Smooth muscle cell (in vitro differentiated cells): ENCODE measurements around the gene BTBD19. TPM values are rescaled to one million over a fixed set of nuclear protein-coding genes. Genes with fewer than 3 reads are reported as not detected.

Experiments used
- DNase-seq: peaks from one replicate; lab custom pipeline; 2025; ENCODE audit not compliant: unreplicated experiment; lab: John Stamatoyannopoulos, UW
- H2AFZ ChIP-seq: fragments of 200-600 bp; sonication (generic); 2 replicates; pipeline ENCODE4 v1.6.0; 2016; ENCODE audit warnings: antibody characterized with exemption, low read depth, mild to moderate bottlenecking
- H3F3A ChIP-seq: fragments of 200-600 bp; sonication (generic); 2 replicates; pipeline ENCODE4 v1.6.0; 2017; ENCODE audit warnings: antibody characterized with exemption, low read depth
- H3K27ac ChIP-seq: fragments of 200-600 bp; sonication (generic); 2 replicates; pipeline ENCODE4 v1.5.1; 2016; ENCODE audit warnings: low read depth, mild to moderate bottlenecking
- H3K27me3 ChIP-seq: fragments of 200-600 bp; sonication (generic); 2 replicates; pipeline ENCODE4 v1.6.1; 2016; ENCODE audit warnings: low read depth, mild to moderate bottlenecking
- H3K36me3 ChIP-seq: fragments of 200-600 bp; sonication (generic); 2 replicates; pipeline ENCODE4 v1.5.1; 2016; ENCODE audit warnings: low read depth
- H3K4me1 ChIP-seq: fragments of 200-600 bp; sonication (generic); 2 replicates; pipeline ENCODE4 v1.5.1; 2016; ENCODE audit warnings: low read depth
- H3K4me2 ChIP-seq: fragments of 200-600 bp; sonication (generic); 2 replicates; pipeline ENCODE4 v1.6.0; 2016; ENCODE audit warnings: mild to moderate bottlenecking
- H3K4me3 ChIP-seq: fragments of 200-600 bp; sonication (generic); 2 replicates; pipeline ENCODE4 v1.5.1; 2016; ENCODE audit warnings: mild to moderate bottlenecking
- H3K79me2 ChIP-seq: fragments of 200-600 bp; sonication (generic); 2 replicates; pipeline ENCODE4 v1.6.0; 2016; ENCODE audit warnings: low read depth, mild to moderate bottlenecking
- H3K9ac ChIP-seq: fragments of 200-600 bp; sonication (generic); 2 replicates; pipeline ENCODE4 v1.6.0; 2016; ENCODE audit warnings: low read depth
- H3K9me3 ChIP-seq: fragments of 200-600 bp; sonication (generic); replicated peaks from 2 replicates; pipeline ENCODE4 v1.5.1; 2016; ENCODE audit warnings: low read depth
- H4K20me1 ChIP-seq: fragments of 200-600 bp; sonication (generic); 2 replicates; pipeline ENCODE4 v1.6.0; 2016; ENCODE audit warnings: low read depth
- CTCF ChIP-seq: fragments of 200-600 bp; sonication (generic); IDR thresholded peaks from 2 replicates; pipeline ENCODE4 v1.5.1; 2017; ENCODE audit warnings: borderline replicate concordance, mild to moderate bottlenecking, antibody characterized with exemption; ENCODE audit not compliant: insufficient read depth, poor library complexity, severe bottlenecking
- whole genome bisulfite sequencing: methylation state at CpG from one replicate; pipeline ENCODE4 v1.1.7; 2016; ENCODE audit warnings: low lambda C conversion rate; 5-methylcytosine and 5-hydroxymethylcytosine counted together
- polyA plus RNA-seq: library from polyadenylated mRNA; unstranded; fragments of >200 nt; fragmentation: Nextera tagmentation; extraction: Ambion mirVana; gene quantifications from 2 replicates; pipeline ENCODE4 v1.2.1, GENCODE V29; 2016
- total RNA-seq: library from RNA; depleted of rRNA; stranded (reverse); fragments of >200 nt; gene quantifications from 2 replicates; pipeline ENCODE4 v1.2.3, GENCODE V29; 2014

BTBD19 gene
- total and polyA plus RNA-seq, 2 experiments from 2014 or later, result 11.0 to 11.9 TPM

DNA sequence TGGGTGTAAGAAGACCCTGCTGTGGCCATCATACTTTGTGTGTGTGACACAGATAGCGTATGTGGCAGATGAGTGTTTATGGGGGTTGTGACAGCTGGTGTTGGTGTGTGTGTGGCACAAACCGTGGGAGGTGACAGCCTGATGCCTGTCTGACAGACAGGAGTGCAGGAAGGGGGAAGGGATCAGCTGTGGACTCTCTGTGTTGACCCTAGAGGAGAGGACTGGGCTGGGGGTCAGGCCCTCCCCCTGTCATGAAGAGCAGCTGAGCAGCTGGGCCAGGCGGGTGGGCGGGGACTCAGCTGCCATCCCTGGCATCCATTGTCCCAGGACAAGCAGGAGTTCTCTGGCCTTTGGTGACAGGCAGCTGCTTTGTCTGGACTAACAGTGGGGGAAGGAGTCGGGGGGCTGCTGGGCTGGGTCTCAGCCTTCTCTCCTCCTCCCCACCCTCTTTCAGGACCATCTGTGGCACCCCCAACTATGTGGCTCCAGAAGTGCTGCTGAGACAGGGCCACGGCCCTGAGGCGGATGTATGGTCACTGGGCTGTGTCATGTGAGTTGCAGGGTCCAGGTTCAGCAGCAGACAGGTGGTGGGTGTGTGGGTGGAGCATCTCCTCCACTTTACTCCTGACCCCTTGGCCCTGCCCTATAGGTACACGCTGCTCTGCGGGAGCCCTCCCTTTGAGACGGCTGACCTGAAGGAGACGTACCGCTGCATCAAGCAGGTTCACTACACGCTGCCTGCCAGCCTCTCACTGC lies 5.8 kb upstream of the BTBD19 start:
- no peaks in the 10 kb centered on the region for H3K9me3 ChIP-seq
- no peak for TF ChIP-seq CTCF
- peaks cover 24% of the 10 kb centered on the region for H3K4me1 ChIP-seq
- peak overlapping the region; percentile 96 for H3K4me3 ChIP-seq
- H3K79me2 ChIP-seq, result peaks cover 41% of the 10 kb centered on the region
- H3K27ac ChIP-seq, result peak overlapping the region; percentile 56
- no peaks in the 10 kb centered on the region for H3K36me3 ChIP-seq
- peak overlapping the region; percentile 97 for H3K9ac ChIP-seq
- peaks cover 18% of the 10 kb centered on the region for H3F3A ChIP-seq
- H2AFZ ChIP-seq, result no peak overlapping the region
- 86% methylated on average over 13 of the region's 13 CpGs for WGBS
- DNase-seq, result no peak
- no peaks in the 10 kb centered on the region for H3K27me3 ChIP-seq
- H4K20me1 ChIP-seq, result peaks cover 36% of the 10 kb centered on the region
- peak overlapping the region; percentile 91 for H3K4me2 ChIP-seq

DNA sequence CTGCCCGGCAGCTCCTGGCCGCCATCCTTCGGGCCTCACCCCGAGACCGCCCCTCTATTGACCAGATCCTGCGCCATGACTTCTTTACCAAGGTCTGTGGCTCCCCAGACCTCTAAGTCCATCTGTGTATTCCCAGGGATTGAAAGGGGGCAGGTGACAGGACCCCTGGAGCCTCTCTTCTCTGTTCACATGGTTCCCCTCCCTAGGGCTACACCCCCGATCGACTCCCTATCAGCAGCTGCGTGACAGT lies 5.3 kb upstream of the BTBD19 start:
- peaks cover 41% of the 10 kb centered on the region for H3K79me2 ChIP-seq
- H3K4me1 ChIP-seq, result peaks cover 27% of the 10 kb centered on the region
- no peak overlapping the region for H3K9ac ChIP-seq
- no peak for TF ChIP-seq CTCF
- H3K4me2 ChIP-seq, result peak overlapping the region; percentile 30
- peak overlapping the region; percentile 56 for H3K27ac ChIP-seq
- H3K9me3 ChIP-seq, result no peaks in the 10 kb centered on the region
- WGBS, result 98% methylated on average over 9 of the region's 9 CpGs
- DNase-seq, result no peak
- no peak overlapping the region for H3K4me3 ChIP-seq
- no peaks in the 10 kb centered on the region for H3K27me3 ChIP-seq
- no peaks in the 10 kb centered on the region for H3K36me3 ChIP-seq
- peaks cover 19% of the 10 kb centered on the region for H3F3A ChIP-seq
- no peak overlapping the region for H2AFZ ChIP-seq
- H4K20me1 ChIP-seq, result peaks cover 36% of the 10 kb centered on the region

- Histone ChIP-seq H3K36me3 (no peaks in the 10 kb centered on the region), H4K20me1 (peaks cover 36% of the 10 kb centered on the region), H3K27me3 (no peaks in the 10 kb centered on the region), H3K79me2 (peaks cover 41% of the 10 kb centered on the region), H3K4me3 (no peak overlapping the region), H3K4me2 (peak overlapping the region; percentile 30), H3K27ac (peak overlapping the region; percentile 56), H3K9me3 (no peaks in the 10 kb centered on the region), H3F3A (peaks cover 19% of the 10 kb centered on the region), H3K9ac (no peak overlapping the region), H2AFZ (no peak overlapping the region), H3K4me1 (peaks cover 32% of the 10 kb centered on the region)
- DNase-seq, result no peak
- WGBS, result 89% methylated on average over 13 of the region's 13 CpGs
- no peak for TF ChIP-seq CTCF
Observed at GRCh38 chr1:44803312-44804095, 4.8 kb upstream of the BTBD19 start.
